Upper lobe of left lung (tissue), 4 donors: ENCODE results near the gene OLFM1.

Source experiments
- POLR2A ChIP-seq, 4 donors: fragments of 450-650 bp; IDR thresholded peaks; one replicate each; pipeline ENCODE4 v1.5.1; 2016 to 2017; ENCODE audit warnings: antibody characterized with exemption in 4 of 4, mild to moderate bottlenecking in 2 of 4
- POLR2AphosphoS5 ChIP-seq, 2 donors: sonication (generic); formaldehyde crosslinking; IDR thresholded peaks; one replicate each; pipeline ENCODE4 v1.5.1; 2017; ENCODE audit warnings: antibody characterized with exemption in 2 of 2
- TF ChIP-seq, protein P1 (sequence below), 6 experiments: fragments of 450-650 bp in 4 of 6; fragments of 200-600 bp in 2 of 6; sonication (generic) in 2 of 6; IDR thresholded peaks; one replicate each; pipeline ENCODE4 v1.5.1; 2016 to 2019; ENCODE audit warnings: antibody characterized with exemption in 6 of 6

DNA sequence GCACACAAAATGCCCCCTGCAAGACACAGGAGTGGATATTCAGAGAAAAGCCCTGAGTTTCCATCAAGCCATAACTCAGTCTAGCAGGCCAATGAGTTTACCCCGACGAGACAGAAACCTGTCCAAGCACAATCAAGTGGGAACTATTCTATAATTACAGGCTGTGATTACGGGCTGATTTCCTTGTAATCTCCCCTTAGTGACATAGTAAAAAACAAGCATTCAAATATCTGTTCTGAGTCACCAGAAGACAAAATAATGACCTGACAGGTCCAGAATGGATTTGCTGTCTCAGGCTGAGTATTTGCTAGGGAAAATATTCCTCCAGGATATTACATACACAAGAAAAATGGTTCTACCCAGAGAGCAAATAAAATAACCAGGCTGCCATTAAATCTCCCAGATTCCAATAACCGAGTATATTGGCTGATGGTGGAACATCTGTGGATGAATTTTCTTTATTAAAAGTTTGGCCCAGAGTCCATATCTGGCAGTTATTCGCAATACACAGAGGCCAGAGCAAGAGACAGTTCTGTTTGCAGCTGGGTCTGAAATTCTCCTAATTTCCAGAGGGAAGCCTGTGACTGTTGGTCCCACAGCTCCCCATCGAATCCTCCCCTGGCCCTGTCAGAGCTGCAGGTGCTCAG, 35.8 kb downstream of the OLFM1 start:
- TF ChIP-seq, protein P1, sequence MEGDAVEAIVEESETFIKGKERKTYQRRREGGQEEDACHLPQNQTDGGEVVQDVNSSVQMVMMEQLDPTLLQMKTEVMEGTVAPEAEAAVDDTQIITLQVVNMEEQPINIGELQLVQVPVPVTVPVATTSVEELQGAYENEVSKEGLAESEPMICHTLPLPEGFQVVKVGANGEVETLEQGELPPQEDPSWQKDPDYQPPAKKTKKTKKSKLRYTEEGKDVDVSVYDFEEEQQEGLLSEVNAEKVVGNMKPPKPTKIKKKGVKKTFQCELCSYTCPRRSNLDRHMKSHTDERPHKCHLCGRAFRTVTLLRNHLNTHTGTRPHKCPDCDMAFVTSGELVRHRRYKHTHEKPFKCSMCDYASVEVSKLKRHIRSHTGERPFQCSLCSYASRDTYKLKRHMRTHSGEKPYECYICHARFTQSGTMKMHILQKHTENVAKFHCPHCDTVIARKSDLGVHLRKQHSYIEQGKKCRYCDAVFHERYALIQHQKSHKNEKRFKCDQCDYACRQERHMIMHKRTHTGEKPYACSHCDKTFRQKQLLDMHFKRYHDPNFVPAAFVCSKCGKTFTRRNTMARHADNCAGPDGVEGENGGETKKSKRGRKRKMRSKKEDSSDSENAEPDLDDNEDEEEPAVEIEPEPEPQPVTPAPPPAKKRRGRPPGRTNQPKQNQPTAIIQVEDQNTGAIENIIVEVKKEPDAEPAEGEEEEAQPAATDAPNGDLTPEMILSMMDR (IDR thresholded peaks at IDR 0.05) = no peak
- TF ChIP-seq POLR2A (IDR thresholded peaks at IDR 0.05) (no peak), POLR2AphosphoS5 (IDR thresholded peaks at IDR 0.05) (no peak)
